Bronchial epithelial cell (primary cell): Measurements from ENCODE around the gene AFDN. TPM values are rescaled to one million over a fixed set of nuclear protein-coding genes. Genes with fewer than 3 reads are reported as not detected.

Experiments used
- DNase-seq: peaks from one replicate; pipeline ENCODE4 v3.0.0-alpha.2; 2010; ENCODE audit warnings: low read depth
- FAIRE-seq: peaks from 2 replicates; lab custom pipeline; 2011; peaks lifted over from hg19 to GRCh38; lab: Jason Lieb, UNC
- H3K27me3 ChIP-seq: 2 replicates; pipeline ENCODE4 v1.5.1; 2011; ENCODE audit warnings: low read length; ENCODE audit not compliant: control insufficient read depth, insufficient read depth
- H3K36me3 ChIP-seq: 2 replicates; pipeline ENCODE4 v1.5.1; 2011; ENCODE audit warnings: low read length; ENCODE audit not compliant: control insufficient read depth, insufficient read depth
- H3K4me3 ChIP-seq: 2 replicates; pipeline ENCODE4 v1.5.1; 2011; ENCODE audit warnings: mild to moderate bottlenecking, low read depth, low read length, control low read depth
- total RNA-seq: library from RNA; depleted of rRNA; stranded (reverse); fragments of >200 nt; gene quantifications from 2 replicates; pipeline ENCODE4 v1.2.1, GENCODE V29; 2014
- TF ChIP-seq, protein P1 (sequence below): IDR thresholded peaks from 2 replicates; pipeline ENCODE4 v1.5.1; 2011; ENCODE audit warnings: mild to moderate bottlenecking, moderate library complexity, low read length, control low read depth, inconsistent platforms; ENCODE audit not compliant: insufficient read depth, severe bottlenecking

The AFDN gene
- total RNA-seq, 1 donor from 2014 or later = 146 TPM

DNA sequence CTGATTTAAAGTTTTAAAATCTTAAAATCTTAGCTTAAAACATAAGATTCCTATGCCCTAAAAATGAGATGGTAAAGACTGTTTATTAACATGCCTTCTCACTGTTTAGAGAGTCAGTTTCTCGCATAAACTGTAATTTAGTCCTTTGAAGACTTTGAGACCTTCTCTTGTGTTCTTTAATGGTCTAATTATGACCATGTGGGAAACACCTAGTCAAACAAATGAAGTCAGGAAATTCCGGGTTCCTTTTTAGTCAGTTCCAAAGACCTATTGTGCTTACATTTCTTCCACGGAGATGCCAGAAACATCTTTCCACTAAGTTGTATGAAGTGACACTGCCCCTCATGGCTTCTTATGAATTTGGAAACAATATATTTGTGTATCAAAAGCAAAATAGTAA, 106.6 kb downstream of the AFDN start:
- DNase-seq (peak; percentile 35), FAIRE-seq (no peak)
- Histone ChIP-seq H3K4me3 (no peak overlapping the region), H3K36me3 (peaks cover 7% of the 10 kb centered on the region), H3K27me3 (no peaks in the 10 kb centered on the region)
- TF ChIP-seq, protein P1, sequence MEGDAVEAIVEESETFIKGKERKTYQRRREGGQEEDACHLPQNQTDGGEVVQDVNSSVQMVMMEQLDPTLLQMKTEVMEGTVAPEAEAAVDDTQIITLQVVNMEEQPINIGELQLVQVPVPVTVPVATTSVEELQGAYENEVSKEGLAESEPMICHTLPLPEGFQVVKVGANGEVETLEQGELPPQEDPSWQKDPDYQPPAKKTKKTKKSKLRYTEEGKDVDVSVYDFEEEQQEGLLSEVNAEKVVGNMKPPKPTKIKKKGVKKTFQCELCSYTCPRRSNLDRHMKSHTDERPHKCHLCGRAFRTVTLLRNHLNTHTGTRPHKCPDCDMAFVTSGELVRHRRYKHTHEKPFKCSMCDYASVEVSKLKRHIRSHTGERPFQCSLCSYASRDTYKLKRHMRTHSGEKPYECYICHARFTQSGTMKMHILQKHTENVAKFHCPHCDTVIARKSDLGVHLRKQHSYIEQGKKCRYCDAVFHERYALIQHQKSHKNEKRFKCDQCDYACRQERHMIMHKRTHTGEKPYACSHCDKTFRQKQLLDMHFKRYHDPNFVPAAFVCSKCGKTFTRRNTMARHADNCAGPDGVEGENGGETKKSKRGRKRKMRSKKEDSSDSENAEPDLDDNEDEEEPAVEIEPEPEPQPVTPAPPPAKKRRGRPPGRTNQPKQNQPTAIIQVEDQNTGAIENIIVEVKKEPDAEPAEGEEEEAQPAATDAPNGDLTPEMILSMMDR = no peak

DNA sequence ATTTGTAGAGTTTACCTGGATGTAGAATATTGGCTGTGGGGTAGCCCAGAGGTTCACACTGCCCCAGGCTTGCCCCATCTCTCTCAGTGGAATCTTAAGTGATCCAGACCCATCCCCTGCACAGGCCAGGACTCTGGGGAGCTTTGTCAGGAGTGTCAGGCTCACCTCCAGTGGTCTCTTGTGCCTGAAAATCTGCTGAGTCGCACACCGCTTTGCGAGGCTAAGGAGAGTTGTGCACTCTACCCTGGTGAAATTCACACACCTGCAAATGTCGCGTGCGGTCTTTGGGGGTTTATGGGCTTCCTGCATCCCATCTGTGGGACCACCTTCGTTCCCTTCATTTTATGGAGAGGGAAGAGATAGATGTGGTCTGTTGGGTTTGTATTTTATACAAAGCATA, 107.1 kb downstream of the AFDN start:
- FAIRE-seq (no peak), DNase-seq (no peak)
- TF ChIP-seq, protein P1 = no peak
- Histone ChIP-seq H3K36me3 (peaks cover 4% of the 10 kb centered on the region), H3K4me3 (no peak overlapping the region), H3K27me3 (no peaks in the 10 kb centered on the region)

DNA sequence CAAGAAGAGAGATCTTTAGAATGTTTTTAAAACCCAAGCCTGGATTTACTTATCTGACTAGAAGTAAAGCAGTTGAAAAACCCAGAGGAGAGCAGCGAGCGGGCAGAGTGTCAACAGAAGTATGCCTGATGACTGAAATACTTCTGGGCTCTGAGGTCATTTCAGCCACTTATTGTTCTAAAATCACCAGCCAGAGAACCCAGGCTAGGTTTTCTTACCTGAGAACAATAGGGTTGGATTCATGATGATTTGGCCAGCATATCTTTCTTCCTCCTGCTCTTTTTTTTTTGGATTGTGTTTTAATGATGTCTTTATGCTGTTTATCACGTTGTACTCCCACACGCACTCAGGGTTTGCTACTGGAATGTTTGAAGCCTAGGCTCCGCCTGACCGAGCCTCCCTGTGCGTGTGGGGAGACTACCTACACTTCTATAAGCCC, 107.7 kb downstream of the AFDN start:
- H3K4me3 ChIP-seq = no peak overlapping the region
- TF ChIP-seq, protein P1 = no peak
- FAIRE-seq (no peak), DNase-seq (no peak)
- no peaks in the 10 kb centered on the region for H3K27me3 ChIP-seq
- peaks cover 1% of the 10 kb centered on the region for H3K36me3 ChIP-seq

DNA sequence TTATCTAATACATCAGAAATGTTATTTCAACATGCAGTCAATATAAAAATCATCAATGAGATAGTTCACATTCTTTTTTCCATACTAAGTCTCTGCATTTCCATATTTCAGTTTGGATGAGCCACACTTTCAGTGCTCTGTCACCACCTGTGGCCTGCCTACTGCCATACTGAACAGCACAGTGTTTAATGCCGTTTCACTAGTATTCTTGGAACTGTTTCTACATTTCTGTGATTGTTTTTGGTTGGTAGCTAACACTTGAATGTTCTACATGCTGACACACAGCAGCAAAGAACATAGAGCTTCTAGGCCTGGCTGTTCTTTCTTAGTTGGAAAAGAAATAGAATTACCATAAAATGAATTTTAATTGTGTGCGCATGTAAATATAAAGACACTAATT, 109.3 kb downstream of the AFDN start:
- FAIRE-seq = no peak
- Histone ChIP-seq H3K4me3 (no peak overlapping the region), H3K27me3 (no peaks in the 10 kb centered on the region), H3K36me3 (peaks cover 3% of the 10 kb centered on the region)
- TF ChIP-seq, protein P1 = no peak
- no peak for DNase-seq

DNA sequence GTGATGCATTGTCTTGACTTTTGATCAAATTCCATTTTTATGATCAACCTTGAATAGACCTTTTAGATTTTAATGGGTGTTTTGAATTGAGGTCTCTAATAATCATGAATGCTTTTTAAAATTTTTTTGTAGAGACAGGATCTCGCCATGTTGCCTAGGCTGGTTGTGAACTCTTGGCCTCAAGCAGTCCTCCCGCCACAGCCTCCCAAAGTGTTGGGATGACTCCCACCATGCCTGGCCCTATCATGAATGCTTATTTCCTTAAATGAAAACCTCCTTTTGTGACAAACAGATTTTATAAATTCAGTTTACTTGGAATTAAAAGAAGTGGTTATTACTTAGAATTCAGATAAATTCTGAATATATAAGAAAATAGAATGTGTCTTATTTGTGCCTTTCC, 110.6 kb downstream of the AFDN start:
- DNase-seq (no peak), FAIRE-seq (no peak)
- Histone ChIP-seq H3K4me3 (no peak overlapping the region), H3K27me3 (no peaks in the 10 kb centered on the region), H3K36me3 (peaks cover 3% of the 10 kb centered on the region)
- TF ChIP-seq, protein P1 = no peak

DNA sequence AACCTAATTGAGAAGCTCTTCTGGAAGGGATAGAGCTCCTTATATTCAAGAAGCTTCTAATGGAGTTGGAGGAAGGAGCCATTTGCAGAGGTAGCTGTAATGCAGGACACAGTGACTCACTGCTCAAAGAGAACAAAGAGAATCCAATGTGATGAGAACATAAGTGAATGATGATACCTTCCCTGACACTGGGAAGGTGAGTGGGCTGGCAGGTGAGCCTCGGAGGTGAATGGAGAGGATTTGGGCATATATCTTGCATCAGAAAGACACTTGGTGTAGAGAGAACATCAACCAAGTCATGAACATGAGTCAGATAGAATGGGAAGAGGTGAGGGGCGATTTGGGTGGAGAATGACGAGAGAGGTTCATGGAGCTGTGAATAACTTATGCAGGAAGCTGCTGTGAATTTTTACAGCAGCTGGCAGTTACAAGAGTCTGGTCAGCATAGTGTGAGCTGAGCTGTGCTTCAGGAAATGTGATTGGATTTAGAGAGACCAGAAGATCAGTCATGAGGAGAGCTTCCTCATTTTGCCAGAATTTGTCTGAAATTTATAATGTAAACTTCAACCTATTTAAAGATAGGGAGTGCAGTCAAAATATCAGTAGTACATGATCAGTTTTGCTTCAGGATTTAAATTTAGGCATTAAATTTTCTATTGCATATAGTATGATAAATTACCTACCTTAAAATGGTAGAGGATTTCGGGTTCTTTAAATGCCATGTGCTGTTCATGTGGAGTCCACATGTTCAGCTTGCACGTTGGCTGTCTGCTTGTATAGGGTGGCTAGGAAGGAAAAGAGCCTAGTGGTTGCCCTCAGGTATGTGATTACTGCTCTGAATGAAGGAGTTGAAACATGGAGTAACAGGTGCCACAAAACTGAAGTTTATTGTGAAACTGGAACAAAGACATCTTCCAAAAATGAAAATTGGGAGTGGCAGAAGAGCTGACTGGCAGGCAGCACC, 111.5 kb downstream of the AFDN start:
- peak; percentile 91 for DNase-seq
- H3K27me3 ChIP-seq = no peaks in the 10 kb centered on the region
- TF ChIP-seq, protein P1 = no peak
- peaks cover 3% of the 10 kb centered on the region for H3K36me3 ChIP-seq
- H3K4me3 ChIP-seq = no peak overlapping the region
- FAIRE-seq = no peak
